Fibroblast of lung (primary cell): Measurements from ENCODE around the gene CD276. TPM values are rescaled to one million over a fixed set of nuclear protein-coding genes. Genes with fewer than 3 reads are reported as not detected.

Source experiments
- DNase-seq, 2 donors: peaks; one replicate each; pipeline versions ENCODE4 v3.0.0 to v3.0.0-alpha.2; 2010; ENCODE audit warnings: low read depth in 2 of 2
- H2AFZ ChIP-seq: 2 replicates; pipeline ENCODE4 v1.5.1; 2012; ENCODE audit warnings: low read length, control low read depth, inconsistent platforms
- H3K27ac ChIP-seq: 2 replicates; pipeline ENCODE4 v1.5.1; 2011; ENCODE audit warnings: low read length, control low read depth; ENCODE audit not compliant: insufficient read depth
- H3K27me3 ChIP-seq: 2 replicates; pipeline ENCODE4 v1.5.1; 2011; ENCODE audit warnings: mild to moderate bottlenecking, low read length; ENCODE audit not compliant: control insufficient read depth, insufficient read depth
- H3K36me3 ChIP-seq: 2 replicates; pipeline ENCODE4 v1.5.1; 2011; ENCODE audit warnings: low read length; ENCODE audit not compliant: control insufficient read depth, insufficient read depth
- H3K4me1 ChIP-seq: 2 replicates; pipeline ENCODE4 v1.5.1; 2011; ENCODE audit warnings: low read length; ENCODE audit not compliant: control insufficient read depth, insufficient read depth; ENCODE audit errors: extremely low read depth
- H3K4me2 ChIP-seq: 2 replicates; pipeline ENCODE4 v1.5.1; 2011; ENCODE audit warnings: low read length, control low read depth; ENCODE audit not compliant: insufficient read depth; ENCODE audit errors: extremely low read depth
- H3K4me3 ChIP-seq, 4 experiments: fragments of 200-600 bp in 1 of 4; sonication (generic) in 1 of 4; replicated peaks in 1 of 4; 2 replicates each; pipeline ENCODE4 v1.5.1; 2011 to 2016; ENCODE audit warnings: low read length in 4 of 4, low read depth in 3 of 4, mild to moderate bottlenecking in 3 of 4, control low read depth in 2 of 4, inconsistent platforms in 1 of 4, mixed read lengths in 1 of 4; ENCODE audit not compliant: insufficient read depth in 1 of 4; ENCODE audit errors: control extremely low read depth in 1 of 4
- H3K79me2 ChIP-seq: 2 replicates; pipeline ENCODE4 v1.5.1; 2012; ENCODE audit warnings: mild to moderate bottlenecking, low read length, inconsistent platforms; ENCODE audit not compliant: control insufficient read depth, insufficient read depth
- H3K9ac ChIP-seq: 2 replicates; pipeline ENCODE4 v1.5.1; 2011; ENCODE audit warnings: mild to moderate bottlenecking, low read length, control low read depth; ENCODE audit not compliant: insufficient read depth
- H3K9me3 ChIP-seq: 2 replicates; pipeline ENCODE4 v1.5.1; 2012; ENCODE audit warnings: low read depth, low read length; ENCODE audit not compliant: control insufficient read depth, insufficient read depth
- H4K20me1 ChIP-seq: 2 replicates; pipeline ENCODE4 v1.5.1; 2011; ENCODE audit warnings: low read length; ENCODE audit not compliant: control insufficient read depth, insufficient read depth; ENCODE audit errors: extremely low read depth
- CTCF ChIP-seq, 2 donors: IDR thresholded peaks in 1 of 2; conservative IDR thresholded peaks in 1 of 2; 1 replicate in 1 of 2; 2 replicates in 1 of 2; pipeline ENCODE4 v1.5.1; 2011 to 2012; ENCODE audit warnings: low read length in 2 of 2, control low read depth in 1 of 2, inconsistent platforms in 1 of 2, low read depth in 1 of 2, mild to moderate bottlenecking in 1 of 2
- EZH2 ChIP-seq: IDR thresholded peaks from 2 replicates; pipeline ENCODE4 v1.5.1; 2012; ENCODE audit warnings: low read length, control low read depth, mild to moderate bottlenecking; ENCODE audit errors: missing control alignments
- polyA plus RNA-seq, 2 donors: library from polyadenylated mRNA; depleted of rRNA in 1 of 2; stranded (reverse) in 1 of 2; unstranded in 1 of 2; fragments of >200 nt; gene quantifications; 2 replicates each; pipeline ENCODE4 v1.2.1, GENCODE V29; 2011 to 2012; ENCODE audit warnings: missing spikeins in 1 of 2
- total RNA-seq: library from RNA; depleted of rRNA; stranded (reverse); fragments of >200 nt; gene quantifications from 2 replicates; pipeline ENCODE4 v1.2.1, GENCODE V29; 2014

CD276 gene
- total and polyA plus RNA-seq, 2 donors (not counting 1 experiment from before 2014, with no cell fraction given): 88.5 to 103 TPM

DNA sequence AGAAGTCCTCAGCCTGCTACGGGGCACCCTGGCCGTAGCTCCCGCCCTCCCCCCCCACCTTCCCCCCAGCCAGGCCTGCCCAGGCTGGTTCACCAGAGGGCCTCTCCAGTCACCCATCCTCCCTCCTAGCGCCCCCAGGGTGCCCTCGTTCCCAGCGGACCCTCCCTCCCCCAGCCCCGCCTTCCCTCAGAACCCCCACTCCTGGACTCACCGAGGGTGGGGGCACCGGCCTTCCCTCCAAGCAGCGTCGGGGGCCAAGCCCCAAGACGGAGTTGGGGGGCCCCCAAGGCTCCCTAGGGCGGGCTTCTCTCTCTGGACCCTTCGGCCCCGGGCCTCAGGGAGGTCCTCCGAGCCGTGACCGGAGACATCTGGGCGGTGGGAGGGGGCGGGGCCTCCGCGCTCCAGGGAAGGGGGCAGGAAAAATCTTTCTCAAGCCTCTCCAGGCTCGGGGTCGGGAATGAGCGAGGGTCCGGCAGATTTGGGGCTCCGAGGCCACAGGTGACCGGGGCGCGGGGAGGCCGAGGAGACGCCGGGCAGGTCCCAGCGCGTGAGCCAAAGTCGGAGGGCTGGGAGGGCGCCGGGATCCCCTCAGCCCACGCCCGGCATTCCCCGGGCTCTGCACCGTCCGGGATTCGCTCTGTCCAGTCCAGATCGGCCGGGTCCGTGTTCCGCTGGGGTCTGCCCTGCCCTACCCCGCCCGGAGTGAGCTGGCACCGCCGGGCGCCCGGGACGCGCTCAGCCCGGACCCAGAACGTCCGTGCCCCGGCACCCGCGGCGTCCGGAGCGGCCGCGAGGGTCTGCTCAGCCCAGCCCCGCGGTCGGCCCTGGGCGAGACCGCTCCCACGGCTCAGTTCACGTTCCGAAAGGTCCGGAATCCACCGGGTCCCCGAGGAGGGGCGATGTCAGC lies 68.0 kb downstream of the CD276 start:
- no peak overlapping the region for H3K27ac ChIP-seq
- H3K9ac ChIP-seq: no peak overlapping the region
- no peaks in the 10 kb centered on the region for H4K20me1 ChIP-seq
- DNase-seq: peak in 1 of 2 donors; percentile 6
- TF ChIP-seq CTCF (conservative IDR thresholded peaks at IDR 0.05 in 1 of 2, IDR thresholded peaks at IDR 0.05 in 1 of 2; ENCODE audit: low read depth in 1 of 2, low read length in 2 of 2) (no peak), EZH2 (peak; percentile 99)
- H3K4me2 ChIP-seq: peak overlapping the region; percentile 13
- no peaks in the 10 kb centered on the region for H3K79me2 ChIP-seq
- H3K36me3 ChIP-seq: no peaks in the 10 kb centered on the region
- peaks cover 20% of the 10 kb centered on the region for H3K27me3 ChIP-seq
- H3K4me3 ChIP-seq: peak overlapping the region in 1 of 4 experiments; percentile 49
- H3K9me3 ChIP-seq: no peaks in the 10 kb centered on the region
- H2AFZ ChIP-seq: no peak overlapping the region
- no peaks in the 10 kb centered on the region for H3K4me1 ChIP-seq

DNA sequence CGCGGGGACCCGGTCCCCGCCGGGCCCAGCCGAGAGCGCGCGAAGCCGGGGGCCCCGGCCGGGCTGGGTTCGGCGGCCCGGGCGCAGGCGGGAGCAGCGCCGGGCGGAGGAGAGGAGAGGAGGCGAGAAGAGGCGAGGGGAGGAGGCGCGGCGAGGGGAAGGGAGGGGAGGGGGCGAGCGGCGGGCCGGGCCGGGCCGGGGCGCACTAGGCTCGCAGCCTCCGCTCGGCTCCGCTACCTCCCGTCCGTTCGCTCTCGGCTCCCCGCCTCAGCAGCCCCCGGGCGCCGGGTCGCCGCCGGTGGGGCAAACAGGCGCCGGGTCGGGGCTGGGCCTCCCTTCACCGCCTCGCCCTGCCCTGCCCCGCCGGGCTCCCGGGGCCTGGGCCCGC lies 68.6 kb downstream of the CD276 start:
- no peaks in the 10 kb centered on the region for H3K79me2 ChIP-seq
- TF ChIP-seq EZH2 (no peak), CTCF (conservative IDR thresholded peaks at IDR 0.05 in 1 of 2, IDR thresholded peaks at IDR 0.05 in 1 of 2; ENCODE audit: low read depth in 1 of 2, low read length in 2 of 2) (no peak)
- peak overlapping the region in 1 of 4 experiments; percentile 49 for H3K4me3 ChIP-seq
- no peak overlapping the region for H2AFZ ChIP-seq
- H3K27ac ChIP-seq: no peak overlapping the region
- H3K4me1 ChIP-seq: no peaks in the 10 kb centered on the region
- H3K4me2 ChIP-seq: no peak overlapping the region
- DNase-seq: peak in 1 of 2 donors; percentile 15
- H4K20me1 ChIP-seq: no peaks in the 10 kb centered on the region
- no peaks in the 10 kb centered on the region for H3K9me3 ChIP-seq
- H3K27me3 ChIP-seq: peaks cover 20% of the 10 kb centered on the region
- H3K36me3 ChIP-seq: no peaks in the 10 kb centered on the region
- H3K9ac ChIP-seq: no peak overlapping the region

GRCh38 chr15:73753250-73754130 lies 69.3 kb downstream of the CD276 start, which contains the start of gene INSYN1:
INSYN1 (minus strand) TSS chr15:73753351; CDS start chr15:73751130, 2,221 bp downstream.
- Histone ChIP-seq H3K4me2 (peak within 1 kb of the TSS; percentile 13), H4K20me1 (no peaks in the 10 kb centered on the region), H3K4me3 (peak within 1 kb of the TSS in 1 of 4 experiments; percentile 49), H3K27ac (no peak within 1 kb of the TSS), H2AFZ (no peak within 1 kb of the TSS), H3K9me3 (no peaks in the 10 kb centered on the region), H3K36me3 (no peaks in the 10 kb centered on the region), H3K79me2 (no peaks in the 10 kb centered on the region), H3K9ac (no peak within 1 kb of the TSS), H3K27me3 (peaks cover 20% of the 10 kb centered on the region), H3K4me1 (no peaks in the 10 kb centered on the region)
- TF ChIP-seq CTCF (conservative IDR thresholded peaks at IDR 0.05 in 1 of 2, IDR thresholded peaks at IDR 0.05 in 1 of 2; ENCODE audit: low read depth in 1 of 2, low read length in 2 of 2) (no peak), EZH2 (peak; percentile 89)
- DNase-seq: peak; percentile 22 to 54
